DMS 273 treated with DMSO at 0.1 percent for 48 hours (cell line): ENCODE results near the gene MRPL22.
"Not testable (repeated sequence)": the region's sequence is repeated elsewhere in the genome, so short reads cannot be mapped to it uniquely, and the experiment has no call there.

Experiments
- DNase-seq: peaks from one replicate; lab custom pipeline; 2025; lab: John Stamatoyannopoulos, UW

The MRPL22 gene

GRCh38 chr5:154940375-154940771 lies 500 bp upstream of the MRPL22 start:
- DNase-seq: no peak

- DNase-seq: no peak
Observed at GRCh38 chr5:154943527-154943926, 2.7 kb downstream of the MRPL22 start.

DNA sequence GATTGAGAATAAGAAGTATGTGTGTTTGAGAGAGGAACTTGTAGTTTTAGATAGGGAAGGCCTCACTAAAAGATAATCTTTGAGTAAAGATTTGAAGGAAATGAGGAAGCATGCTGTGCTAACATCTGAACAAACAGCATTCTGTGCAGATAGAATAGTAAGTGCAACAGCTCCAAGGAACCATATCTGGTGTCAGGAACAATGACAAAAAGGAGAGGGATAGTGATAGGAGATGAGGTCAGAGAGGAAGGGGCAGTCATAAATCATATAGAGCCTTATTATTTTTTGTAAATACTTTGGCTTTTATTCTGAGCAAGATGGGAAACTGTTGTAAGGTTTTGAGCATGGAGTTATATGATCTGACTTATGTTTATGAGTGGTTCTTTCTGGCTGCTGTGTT lies 3.8 kb downstream of the MRPL22 start:
- no peak for DNase-seq

DNA sequence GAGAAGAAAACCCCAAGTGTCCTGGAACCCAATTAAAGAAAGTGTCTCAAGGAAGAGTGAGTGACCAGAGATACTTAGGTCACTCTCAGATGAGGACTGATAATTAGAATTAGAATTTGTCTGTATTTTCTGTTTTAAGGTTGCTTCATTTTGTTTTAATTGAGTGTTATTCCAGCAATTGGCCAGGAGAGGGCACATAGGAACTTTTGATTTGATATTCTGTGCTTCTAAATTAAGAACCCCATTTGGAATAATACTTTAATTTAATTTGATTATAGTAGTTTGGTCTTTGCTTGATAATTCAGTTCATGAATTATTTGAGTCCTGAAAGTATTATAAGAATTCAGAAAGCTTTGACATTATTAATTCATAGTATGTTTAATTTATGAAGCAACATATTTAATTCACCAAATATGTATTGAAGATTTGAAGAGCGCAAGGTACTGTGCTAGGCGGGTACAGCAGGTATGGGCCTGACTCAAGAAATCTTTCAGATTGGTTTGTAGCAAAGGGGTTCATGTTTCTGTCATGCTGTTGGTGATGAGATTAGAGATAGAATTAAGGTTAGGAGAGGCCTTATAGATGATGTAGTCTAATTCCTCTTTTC lies 4.9 kb downstream of the MRPL22 start:
- peak; percentile 1 for DNase-seq

GRCh38 chr5:154947778-154948177 lies 6.9 kb downstream of the MRPL22 start:
- no peak for DNase-seq

DNA sequence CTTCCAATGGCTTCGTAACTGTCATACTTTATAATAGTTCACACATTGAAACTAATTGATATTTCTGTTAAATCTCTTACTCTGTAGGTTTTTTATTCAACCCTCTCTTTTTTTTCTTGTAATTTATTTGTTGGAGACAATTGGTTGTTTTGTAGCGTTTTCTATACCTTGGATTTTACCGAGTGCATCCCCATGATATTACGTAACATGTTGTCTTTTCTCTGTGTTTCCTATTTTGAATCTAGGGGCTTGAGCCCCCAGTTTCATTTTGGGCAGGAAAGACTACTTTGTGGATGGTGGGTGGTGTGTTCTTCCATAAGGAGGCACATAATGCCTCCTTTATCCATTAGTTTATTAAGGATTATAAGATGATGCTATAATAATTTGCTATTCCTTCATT lies 7.4 kb downstream of the MRPL22 start:
- DNase-seq: no peak

DNA sequence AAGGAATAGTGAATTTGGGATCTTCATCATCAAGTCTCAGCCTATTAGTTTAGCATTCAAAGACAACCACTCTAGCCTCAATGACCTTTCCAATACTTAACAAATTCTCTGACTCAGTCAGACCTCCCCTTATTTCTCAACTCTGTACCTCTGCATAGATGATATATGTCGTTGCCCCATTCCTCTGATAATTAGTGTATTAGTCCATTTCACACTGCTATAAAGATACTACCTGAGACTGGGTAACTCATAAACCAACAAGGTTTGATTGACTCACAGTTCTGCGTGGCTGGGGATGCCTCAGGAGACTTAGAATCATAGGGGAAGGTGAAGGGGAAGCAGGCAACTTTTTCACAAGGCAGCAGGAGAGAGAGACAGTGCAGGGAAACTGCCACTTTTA lies 8.9 kb downstream of the MRPL22 start:
- DNase-seq: no peak

GRCh38 chr5:154956712-154957111 lies 15.8 kb downstream of the MRPL22 start:
- no peak for DNase-seq

GRCh38 chr5:154962494-154962893 lies 21.6 kb downstream of the MRPL22 start:
- DNase-seq: no peak

- DNase-seq: no peak
Observed at GRCh38 chr5:154966081-154966841, 25.4 kb downstream of the MRPL22 start.

DNA sequence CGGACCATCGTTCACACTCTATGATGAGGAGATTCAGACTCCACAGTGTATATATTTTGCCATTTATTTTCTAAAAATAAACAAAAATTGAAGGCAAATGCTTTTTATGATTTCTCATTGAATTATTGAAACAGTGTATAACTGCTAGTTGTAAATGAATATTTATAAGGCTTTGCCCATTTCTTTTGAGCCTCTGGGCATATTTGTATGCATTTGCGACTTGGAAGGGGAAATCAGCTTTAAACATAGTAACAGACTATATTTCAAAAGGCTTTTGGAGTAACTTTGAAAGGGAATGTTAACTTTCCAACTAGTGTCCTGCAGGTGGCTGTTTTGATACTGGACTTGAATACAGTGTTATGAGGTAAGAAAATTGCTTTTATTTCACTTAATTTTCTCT lies 26.0 kb downstream of the MRPL22 start:
- DNase-seq: no peak

GRCh38 chr5:154967421-154968024 lies 26.6 kb downstream of the MRPL22 start:
- no peak for DNase-seq

DNA sequence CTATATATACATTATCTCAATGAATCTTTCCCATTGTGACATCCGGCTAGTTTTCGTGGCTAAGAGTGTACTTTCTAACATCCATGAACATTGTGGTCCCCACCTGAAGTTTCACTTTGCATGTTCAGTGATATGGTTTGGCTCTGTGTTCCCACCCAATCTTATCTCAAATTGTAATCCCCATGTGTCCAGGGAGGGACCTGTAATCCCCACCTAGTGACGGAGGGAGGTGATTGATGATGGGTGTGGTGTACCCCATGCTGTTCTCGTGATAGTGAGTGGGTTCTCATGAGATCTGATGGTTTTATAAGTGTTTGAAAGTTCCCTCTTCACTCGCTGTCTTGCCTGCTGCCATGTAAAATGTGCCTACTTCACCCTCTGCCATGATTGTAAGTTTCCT lies 28.1 kb downstream of the MRPL22 start:
- DNase-seq: no peak

DNA sequence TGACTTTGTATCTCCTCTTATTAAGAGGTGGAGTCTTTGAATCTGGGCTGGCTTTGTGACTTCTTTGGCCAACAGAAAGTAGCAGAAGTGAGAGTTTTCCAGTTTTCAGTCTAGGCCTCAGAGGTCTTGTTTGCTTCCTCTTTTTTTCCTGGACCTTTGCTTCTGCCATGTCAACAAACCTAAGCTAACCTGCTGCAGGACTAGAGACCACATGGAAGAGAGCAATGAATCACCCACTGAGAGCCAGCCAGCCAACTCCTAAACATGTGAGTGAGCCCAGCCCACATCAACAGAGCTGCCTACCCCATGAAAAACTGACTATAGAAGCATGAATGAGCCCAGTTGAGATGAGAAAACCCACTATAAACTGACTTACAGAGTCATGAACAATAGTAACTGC lies 29.9 kb downstream of the MRPL22 start:
- DNase-seq: no peak

DNA sequence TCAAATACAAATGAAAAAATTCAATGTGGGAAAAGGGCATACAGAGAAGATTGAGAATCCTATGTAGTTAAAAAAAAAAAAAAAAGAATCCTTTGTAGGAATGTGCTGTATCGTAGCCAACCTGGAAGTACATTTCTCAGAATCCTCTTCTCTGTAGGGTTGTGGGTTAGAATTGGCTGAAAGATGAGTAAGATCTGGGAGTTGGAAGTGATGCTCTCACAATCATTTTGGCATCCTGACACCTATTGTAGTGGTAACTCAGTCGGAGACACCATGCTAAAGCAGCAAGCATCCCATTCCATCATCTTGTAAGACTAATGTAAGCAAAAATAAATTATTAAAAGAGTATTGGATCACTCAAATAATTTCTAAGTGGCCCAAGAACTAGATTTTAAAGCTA lies 30.6 kb downstream of the MRPL22 start:
- no peak for DNase-seq

- DNase-seq: peak; percentile 13
Observed at GRCh38 chr5:154972476-154973080, 31.7 kb downstream of the MRPL22 start.

- not testable (repeated sequence) for DNase-seq
Observed at GRCh38 chr5:154976082-154976481, 35.2 kb downstream of the MRPL22 start.

DNA sequence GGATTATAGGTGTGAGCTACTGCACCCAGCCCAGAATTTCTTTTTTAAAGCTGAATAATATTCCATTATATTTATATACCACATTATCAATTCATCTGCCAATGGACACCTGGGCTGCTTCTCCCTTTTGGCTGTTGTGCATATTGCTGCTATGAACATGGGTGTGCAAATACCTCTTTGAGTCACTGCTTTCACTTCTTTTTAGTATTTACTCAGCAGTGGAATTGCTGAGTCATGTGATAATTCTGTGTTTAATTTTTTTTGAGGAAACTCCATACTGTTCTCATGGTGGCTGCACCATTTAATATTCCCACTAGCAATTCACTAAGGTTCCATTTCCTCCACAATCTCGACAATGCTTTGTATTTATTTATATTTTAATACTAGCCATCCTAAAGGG lies 36.5 kb downstream of the MRPL22 start:
- no peak for DNase-seq

GRCh38 chr5:154978294-154978693 lies 37.4 kb downstream of the MRPL22 start:
- not testable (repeated sequence) for DNase-seq

GRCh38 chr5:154984946-154985516 lies 44.2 kb downstream of the MRPL22 start:
- no peak for DNase-seq

DNA sequence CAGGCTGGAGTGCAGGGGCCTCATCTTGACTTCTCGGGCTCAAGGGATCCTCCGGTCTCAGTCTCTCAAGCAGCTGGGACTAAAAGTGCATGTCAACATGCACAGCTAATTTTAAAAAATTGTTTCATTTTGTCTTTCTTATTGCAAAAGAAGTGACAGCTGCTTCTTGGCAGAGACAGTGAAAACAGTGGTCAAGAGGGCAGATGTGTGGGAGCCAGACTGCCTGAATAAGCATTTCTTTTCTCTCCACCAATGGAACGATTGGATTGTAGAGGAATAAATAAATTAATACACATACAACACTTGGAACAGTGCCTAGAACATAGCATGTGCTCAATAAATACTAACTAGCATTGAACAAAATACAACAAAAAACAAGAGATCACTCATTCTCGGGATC lies 45.3 kb downstream of the MRPL22 start:
- no peak for DNase-seq

DNA sequence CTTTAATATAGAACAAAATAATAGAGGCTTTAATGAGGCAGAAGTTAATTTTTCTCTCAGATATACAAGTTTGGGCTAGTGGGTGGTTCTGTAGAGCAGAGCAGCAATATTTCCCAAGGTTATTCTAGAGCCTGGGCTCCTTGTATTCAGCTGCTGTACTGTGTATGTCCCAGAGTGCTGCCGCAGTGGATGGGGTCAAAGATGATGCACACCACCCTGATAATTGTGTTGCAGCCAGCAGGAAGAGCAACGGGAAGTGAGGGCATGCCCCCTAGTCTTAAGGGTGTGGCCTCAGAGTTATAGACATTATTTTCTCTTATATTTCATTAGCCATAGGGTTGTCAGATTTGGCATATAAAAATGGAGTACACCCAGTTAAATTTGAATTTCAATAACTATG lies 48.8 kb downstream of the MRPL22 start:
- no peak for DNase-seq

- no peak for DNase-seq
Observed at GRCh38 chr5:154993461-154993860, 52.6 kb downstream of the MRPL22 start.
